HG02852 (cell line): ENCODE results near the gene KRTAP5-4.
"Not testable (repeated sequence)": the region's sequence is repeated elsewhere in the genome, so short reads cannot be mapped to it uniquely, and the experiment has no call there.

Experiments used
- ATAC-seq: cut with Tn5 transposase; IDR thresholded peaks from one replicate; pipeline ENCODE4 v1.9.1; 2021; ENCODE audit warnings: mild to moderate bottlenecking, moderate library complexity; ENCODE audit not compliant: unreplicated experiment

Gene KRTAP5-4

DNA sequence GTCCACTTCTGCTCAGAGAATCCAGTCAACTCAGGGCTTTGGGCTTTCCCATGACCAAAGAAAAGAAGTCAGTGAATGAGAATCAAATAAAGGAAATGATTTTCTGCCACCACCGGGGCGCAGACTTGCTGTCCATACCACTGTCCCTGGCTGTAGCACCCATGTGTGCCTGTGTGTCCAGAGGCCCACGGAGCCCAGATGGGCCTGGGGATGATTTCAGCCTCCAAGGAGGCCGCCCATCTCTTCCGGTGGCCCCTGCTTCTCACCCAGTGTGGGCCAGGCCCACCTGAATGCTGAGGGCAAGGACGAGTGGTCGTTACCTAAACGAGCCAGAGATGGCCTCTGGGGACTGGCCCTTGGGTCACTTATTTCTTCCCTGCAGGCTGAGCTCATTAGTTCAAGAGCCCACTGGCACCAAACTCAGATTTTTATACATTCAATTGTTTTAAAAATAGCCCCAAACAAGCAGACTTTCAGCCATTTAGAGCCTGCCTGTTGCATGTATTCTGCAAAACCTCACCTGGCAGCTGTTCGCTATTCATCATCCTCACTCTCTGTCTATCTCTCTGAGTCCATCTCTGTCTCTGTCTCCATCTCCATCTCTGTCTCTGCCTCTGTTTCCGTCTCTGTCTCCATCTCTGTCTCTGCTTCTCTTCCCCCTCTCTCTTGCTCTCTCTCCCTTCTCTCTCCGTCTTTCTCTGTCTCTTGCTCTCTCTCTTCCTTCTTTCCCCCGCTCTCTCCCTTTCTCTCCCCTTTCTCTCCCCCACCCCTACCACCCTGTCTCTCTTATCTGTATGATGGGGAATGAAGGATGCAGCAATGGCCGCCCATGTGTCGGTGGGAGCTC is 31.8 kb upstream of the KRTAP5-4 start:
- no peak for ATAC-seq

DNA sequence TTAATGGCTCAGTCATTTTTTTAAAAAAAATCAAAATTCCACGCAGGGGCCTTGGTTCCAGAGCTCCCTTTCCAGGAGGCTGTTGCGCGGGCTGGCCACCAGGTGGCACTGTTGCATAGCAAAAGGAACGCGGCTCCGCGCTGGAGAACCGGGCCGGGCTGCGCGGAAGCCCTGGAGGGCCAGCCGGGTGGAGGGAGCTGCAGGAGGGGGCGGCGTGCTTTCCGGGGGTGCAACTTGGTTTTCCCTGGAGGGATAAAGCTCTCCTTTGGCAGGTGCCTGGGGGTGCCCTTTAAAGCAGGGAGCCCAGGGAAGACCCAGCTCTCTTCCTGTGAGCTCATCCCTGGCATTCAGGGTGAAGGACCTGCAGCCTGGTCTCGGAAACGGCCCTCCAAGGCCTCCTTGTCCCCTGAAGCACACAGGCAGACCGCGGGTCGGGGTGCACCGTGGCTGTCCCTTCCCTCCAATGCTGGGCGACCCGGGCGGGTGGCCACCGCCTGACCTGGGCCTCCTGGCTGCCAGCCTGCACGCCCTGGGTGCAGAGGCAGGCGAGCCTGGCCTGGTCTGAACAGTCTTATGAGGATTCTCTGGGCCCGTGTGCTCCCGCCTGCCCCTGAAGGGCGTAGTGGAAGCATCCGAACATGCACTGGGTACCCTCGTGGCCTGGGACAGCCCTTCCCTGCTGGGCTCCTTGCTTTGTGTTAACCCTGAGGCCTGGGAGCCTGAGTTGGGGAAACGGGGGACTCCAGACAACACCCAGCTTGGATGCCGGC is 31.0 kb upstream of the KRTAP5-4 start:
- no peak for ATAC-seq

DNA sequence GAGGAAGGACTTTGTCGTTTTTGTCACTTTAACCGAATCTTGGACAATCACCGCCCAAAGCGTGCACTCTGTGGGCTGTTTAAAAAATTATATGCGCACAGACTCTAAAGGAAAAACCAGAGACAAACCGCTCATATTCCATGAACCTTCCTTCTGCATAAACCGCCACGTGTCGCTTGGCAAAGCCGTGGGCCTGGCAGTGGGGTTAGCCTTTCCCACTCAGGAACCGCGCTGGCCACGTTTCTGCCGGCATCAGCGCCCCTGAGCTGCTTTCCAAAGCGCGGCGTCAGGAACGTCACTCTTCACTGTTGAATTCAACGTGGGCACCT is 30.5 kb upstream of the KRTAP5-4 start:
- ATAC-seq, result no peak

DNA sequence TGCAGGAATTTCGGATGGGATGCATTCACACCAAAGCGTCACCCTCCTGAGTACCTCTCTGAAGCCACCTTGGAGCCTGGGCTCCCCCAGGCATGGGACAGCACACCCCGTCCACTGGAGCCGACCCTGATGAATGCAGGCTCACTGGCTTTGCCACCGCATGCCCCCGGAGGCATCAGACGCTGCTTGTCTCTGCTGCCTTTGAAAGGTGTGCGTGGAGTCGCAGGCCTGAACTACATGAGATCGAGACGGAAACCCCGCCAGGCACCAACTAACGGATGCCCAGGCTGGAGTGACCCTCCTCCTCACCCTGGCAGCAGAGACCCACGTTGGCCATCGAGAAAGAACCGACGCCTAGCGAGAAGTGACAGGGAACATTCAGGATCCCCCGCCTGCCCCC is 30.1 kb upstream of the KRTAP5-4 start:
- no peak for ATAC-seq

DNA sequence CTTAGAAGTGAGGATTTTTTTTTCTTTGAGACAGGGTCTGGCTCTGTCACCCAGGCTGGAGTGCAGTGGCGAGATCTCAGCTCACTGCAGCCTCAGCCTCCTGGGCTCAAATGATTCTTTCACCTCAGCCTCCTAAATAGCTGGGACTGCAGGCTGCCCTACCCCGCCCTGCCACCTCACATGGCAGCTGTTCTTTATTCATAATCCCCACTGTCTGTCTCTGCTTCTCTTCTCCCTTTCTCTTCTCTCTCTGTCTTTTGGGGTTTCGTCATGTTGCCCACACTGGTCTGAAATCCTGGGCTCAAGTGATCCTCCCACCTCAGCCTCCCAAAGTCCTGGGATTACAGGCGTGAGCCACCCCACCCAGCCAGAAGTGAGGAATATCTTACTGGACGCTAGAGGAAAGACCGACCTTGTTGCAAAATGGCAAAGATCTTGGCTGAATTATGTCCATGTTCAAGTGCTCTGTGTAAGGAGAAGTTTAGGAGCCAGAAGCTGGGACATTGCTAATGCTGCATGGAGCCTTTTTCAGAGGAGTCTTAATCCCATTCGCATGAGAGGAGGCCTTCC is 29.6 kb upstream of the KRTAP5-4 start:
- ATAC-seq, result no peak

DNA sequence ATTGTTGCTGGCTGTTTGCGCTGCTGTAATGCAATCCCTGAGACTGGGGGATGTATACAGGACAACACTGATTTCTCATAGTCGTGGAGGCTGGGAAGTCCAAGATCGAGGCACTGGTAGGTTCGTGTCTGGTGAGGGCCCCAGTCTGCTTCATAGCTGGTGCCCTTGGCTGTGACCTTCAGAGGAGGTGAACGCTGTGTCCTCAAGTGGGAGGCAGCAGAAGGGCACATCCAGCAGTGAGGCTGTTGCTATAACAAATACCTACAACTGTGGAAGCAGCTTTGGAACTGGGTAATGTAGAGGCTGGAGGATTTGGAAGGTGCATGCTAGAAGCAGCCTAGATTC is 29.0 kb upstream of the KRTAP5-4 start:
- no peak for ATAC-seq

DNA sequence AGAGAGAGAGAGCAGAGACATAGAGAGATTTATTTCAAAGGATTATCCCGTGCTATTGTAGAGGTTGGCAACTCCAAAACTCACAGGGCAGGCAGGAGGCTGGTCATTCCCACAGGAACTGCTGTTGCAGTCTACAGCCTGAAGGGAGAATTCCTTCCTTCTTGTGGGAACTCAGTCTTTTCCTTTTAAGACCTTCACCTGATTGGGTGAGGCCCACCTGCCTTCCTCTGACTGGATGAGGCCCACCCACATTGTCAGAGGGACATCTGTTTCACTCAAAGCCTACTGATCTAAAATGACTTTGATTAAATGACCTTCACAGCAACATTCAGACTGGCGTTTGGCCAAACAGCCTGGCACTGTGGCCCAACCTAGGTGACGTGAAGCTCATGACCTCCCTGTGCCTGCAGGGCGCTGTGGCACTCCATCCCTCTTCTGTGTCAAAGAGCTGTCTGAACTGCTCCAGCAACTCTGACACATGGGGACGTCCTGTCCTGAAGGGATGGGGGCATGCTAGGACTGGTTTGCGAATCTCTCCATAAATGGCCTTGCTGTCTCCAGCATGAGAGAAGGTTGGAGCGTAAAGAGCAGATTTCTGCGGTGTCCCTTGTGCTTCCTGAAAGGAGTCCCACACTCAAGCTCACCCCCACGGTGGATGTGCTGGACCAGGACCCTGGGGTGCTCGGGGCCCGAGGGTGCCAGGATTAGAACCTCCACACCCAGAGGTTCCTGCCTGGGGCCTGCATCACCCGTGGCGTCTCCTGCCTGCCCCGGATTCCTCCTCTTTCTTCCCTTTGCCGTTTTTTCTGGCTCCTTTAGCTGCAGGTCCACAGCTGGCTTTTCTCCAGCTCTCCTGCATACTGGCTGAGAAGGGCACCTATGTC is 28.3 kb upstream of the KRTAP5-4 start:
- no peak for ATAC-seq

DNA sequence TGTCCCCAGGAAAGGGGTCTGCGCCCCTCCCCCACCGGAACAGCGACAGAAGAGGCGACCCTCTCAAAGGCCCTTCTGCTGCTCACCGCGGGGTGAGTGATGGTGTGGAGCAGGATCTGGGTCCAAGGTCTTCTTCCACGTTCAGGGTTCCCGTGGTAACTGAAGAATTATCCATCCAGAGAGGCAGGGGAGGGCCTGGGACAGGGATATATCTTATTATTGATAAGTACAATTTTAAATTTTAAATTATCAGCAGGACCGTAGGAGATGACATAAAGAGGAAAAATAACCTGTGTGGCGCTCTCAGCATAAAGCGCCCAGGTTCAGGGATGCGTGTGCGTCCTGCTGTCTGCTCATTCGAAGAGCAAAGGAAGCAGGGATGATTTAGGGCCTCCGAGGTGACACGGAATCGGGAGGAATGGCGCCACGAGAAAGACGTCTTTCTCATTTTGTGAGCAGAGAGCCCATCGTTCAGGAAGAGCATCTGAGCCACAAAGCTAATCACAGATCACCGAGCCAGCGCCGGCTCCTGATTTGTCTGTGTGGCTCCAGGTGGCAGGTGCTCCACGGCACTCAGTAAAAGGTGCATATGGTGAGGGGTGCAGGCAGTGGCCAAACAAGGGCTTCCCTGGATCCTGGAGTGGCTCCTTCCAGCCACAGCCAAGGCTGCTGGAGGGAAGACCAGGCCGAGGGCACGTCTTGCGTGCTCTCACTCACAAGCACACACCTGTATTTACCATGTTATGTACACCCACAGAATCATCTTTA is 26.9 kb upstream of the KRTAP5-4 start:
- ATAC-seq, result no peak

DNA sequence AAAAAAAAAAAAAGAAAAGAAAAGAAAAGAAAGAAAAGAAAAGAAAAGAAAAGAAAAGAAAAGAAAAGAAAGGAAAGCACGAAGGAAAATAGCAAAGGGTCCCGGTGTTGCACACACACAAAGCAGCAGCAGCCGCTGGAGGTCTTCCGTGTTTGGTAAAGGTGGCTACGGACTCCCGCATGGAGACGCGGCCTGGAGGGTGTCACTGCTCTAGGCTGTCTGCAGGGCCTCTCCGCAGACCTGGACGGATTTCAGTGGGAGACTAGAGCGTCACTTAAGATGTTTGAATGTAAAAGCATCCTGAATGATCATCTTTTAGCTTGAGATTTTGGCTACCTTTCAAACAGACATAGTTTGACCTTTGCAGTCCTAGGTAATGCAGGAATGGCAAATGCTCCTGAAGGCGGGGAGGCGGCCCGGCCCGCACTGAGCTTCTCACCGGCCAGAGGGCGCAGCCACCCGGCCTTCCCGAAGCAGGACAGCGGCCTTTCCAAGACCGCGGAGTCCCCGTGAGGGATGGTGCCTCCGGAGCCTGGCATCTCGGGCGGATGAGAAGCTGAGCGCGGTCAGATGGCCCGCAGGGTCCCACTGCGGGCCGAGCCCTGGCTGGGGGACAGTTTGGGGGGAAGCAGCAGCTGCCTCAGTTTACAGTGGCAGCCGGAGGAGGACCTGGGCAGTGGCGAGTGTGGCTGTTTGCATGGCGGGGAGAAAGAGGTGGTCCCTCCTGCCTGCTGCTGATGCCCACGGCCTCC is 26.1 kb upstream of the KRTAP5-4 start:
- ATAC-seq, result no peak

DNA sequence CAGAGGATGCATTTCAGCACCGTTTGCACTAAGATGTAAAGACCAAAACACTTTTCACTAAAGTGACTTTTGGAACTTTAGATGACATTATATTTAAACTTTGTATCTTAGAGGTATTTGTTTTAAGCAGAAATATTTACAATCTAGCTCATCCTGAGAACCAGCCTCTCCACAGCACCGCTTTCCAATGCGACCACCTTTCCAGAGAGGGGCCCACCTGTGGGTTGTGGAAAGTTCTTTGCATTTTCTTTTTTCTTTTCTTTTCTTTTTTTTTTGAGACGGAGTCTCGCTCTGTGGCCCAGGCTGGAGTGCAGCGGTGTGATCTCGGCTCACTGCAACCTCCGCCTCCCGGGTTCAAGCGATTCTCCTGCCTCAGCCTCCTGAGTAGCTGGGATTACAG is 24.6 kb upstream of the KRTAP5-4 start:
- ATAC-seq, result not testable (repeated sequence)

DNA sequence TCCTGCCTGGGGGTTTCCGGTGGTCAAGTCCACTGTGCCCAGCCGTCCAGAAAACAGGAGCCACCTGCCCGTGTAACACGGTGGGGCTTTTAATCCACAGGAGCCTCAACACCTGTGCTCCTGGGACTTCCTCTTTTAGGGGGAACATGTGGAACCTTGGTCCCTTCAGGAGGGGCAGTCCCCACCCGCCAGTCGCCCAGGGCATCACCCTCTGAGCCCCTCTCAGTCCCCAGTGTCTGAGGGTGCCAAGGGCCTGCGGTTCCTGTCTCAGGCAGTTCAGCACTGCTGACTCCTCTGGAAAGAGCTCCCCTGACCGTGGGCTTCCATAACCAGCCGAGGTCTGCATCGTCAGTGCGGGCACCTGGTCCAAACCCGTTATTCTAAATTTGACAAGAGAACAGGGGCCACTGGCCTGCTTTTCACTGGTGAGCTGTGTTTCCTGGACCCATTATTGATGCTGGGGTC is 23.5 kb upstream of the KRTAP5-4 start:
- no peak for ATAC-seq

DNA sequence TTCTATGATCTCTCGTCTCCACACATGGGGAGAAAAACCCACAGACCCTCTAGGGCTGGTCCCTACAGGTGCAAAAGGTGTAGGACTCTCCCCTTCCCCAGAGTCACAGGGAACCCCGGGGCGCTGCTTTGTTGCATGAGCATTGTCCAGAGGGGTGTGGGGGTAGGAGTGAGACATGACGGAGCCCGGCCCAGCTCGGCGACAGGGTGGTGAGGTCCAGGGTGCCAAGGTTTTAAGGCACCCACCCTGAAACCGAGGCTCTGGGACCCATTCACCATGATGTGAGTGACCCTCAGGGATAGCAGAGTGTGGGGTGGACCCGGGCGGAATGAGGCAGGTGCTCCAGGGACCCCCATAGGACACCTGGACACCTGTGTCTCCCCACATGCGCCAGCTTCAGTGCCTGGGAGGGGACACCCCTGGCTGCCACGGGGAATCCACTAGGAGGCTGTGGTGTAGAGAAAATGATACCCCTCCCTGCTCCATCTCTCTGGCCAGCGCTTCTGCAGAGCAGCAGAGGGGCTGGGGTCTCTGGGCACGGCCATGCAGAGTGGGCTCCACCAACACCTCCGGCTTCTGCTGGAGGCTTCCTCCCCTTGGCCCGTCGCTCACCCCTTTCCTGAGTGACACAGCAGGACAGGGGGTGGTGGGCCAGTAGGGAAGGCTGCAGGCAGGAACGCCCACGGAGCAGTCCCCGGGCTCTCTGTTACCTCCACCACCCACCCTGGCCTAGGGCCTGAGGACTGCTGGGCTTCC is 22.8 kb upstream of the KRTAP5-4 start:
- ATAC-seq, result no peak

DNA sequence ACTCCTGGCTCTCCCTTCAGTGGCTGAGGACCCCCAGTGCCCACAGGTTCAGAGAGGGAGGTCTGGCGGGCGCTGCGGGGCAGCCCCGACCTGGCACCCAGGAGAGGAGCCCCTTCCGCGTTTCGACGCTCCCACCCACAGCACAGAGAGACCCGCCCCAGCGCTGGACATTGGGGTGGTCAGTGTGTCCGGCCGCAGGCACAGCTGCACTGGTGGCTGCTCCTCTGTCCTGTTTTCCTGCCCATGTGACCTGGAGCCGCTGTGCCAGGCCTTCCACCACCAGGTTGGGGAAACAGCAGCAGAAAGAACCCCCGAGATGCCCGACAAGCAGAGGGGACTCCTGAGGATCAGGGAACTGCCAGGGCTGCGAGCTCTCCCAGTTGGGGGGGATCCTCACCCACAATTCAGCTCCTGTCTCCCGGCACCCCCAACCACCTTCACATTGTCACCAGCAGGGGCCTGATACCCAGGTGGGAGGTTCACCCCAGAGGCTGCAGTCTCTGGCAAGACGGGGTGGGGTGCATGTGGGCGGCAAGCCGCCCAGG is 21.3 kb upstream of the KRTAP5-4 start:
- no peak for ATAC-seq

DNA sequence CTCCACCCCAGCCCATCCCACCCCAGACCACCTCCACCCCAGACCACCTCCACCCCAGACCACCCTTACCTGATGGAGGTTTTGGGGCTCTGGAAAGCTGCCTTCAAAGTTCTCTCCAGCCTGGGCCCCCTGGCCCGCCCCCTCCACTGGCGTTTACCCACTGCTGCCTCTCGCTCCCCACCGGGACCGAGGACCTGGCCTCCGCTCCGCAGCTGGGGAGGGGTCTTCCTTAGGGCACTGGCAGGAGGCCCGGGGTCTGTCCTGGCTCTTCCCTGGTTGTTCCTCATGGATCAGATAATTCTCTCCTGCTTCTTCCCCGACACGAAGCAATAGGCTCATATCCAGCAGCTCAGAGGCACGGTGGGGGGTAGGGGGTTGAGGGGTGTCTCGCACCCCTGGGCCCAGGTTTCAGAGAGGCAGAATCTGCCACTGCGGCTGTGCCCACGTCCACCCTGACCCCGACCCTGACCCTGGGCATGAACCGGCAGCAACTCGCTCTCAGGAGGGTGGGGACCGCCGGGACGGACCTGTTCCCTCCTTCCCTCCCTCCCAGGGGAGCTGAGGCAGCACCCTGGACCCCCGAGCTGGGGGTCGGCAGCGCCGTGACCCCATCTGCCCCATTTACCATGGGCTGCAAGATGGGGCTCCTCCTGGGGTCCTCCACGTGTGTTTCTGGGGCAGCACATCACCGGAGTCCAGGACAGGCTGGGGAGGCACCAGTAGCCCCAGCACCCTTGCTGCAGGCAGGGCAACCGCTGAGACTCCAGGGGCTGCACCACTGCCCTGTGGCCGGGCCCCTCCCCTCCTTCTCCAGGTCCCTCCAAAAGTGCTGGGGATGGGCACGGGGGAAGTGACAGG is 20.6 kb upstream of the KRTAP5-4 start:
- ATAC-seq, result no peak

DNA sequence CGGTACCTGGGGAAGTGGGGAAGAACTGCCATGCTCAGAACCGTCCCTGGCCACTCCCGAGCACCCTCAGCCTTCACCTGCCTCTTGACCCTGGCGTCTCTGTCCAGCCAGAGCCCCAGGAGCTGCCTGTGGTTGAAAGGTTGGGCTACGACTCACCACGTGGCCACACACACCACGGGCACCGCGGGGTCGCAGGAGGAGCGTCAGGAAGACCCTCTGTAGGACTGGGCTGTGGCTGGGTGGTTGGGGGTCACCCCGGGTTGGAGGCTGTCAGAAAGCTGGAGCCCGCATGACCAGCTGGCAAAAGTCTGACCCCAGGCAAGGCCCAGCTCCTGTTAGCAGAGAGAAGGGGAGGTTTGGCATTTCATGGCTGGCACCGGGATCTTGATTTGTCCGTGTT is 19.2 kb upstream of the KRTAP5-4 start:
- no peak for ATAC-seq

DNA sequence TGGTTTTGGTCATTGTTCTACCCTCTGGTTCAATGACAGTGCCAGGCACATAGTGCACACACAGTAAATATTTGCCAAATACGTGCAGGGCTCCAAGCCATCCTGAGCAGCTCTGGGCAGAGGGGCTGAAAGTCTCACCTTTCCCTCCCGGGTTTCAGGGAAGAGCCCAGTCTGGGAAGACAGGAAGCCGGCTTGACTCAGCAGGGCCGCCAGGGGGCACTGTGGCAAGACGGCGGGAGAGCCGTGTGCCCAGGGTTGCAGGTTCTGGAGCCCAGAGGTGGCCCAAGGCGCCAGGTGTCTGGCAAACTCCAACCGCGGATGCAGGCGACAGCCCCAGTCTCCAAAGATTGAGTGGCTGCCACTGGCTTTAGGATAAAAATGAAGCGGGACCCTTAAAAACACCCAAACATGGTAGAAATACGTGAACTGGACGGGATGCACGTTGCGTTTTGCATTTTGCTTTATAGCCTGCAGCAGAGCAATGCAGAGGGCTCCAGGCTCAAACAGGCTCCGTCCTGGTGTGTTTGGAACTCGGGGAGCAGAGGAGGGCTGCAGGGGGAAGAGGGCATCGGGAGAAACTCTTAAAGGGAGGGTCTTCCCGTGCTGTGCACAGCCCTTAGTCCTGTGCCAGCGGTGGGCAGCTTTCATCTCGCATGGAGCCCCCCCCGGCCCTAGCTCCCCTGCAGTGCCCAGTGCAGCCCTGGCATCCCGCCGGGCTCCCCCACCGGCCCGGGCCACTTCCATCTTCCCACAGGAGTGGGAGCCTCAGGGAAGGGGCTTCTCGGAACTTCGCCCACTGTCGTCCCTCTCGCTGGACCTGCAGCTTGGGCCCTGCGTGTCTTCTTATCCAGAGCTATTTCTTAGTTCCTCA is 18.4 kb upstream of the KRTAP5-4 start:
- ATAC-seq, result no peak

DNA sequence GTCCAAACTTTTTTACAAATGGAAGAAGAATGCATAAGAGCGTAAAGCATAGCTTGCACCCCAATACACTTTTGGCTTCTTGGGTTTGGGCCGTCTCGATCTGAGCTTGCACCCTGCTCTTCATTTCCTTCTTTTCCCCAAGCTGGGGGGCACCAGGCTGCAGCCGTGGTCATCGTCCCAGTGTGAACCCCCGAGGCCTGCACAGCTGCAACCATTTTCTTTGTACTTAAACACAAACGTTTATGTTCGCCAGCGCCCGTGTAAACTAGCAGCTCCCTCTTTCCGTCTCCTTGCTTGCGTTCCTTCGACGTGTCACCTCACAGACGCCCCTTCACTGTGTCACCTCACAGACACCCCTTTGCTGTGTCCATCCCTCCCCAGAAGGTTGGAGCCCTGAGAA is 17.7 kb upstream of the KRTAP5-4 start:
- ATAC-seq, result no peak
